H1 (cell line): Measurements from ENCODE around the gene CCDC192. TPM values are rescaled to one million over a fixed set of nuclear protein-coding genes. Genes with fewer than 3 reads are reported as not detected.

Experiments
- CTCF ChIA-PET: fragments of 300-600 bp; sonication (Branson Sonifier 250); formaldehyde crosslinking; loops from one replicate; lab custom pipeline; 2021; ENCODE audit not compliant: partially characterized antibody; lab: Charles Lee
- POLR2A ChIA-PET: fragments of 300-600 bp; sonication (Branson Sonifier 250); formaldehyde crosslinking; loops from one replicate; lab custom pipeline; 2021; ENCODE audit warnings: inconsistent platforms; ENCODE audit not compliant: partially characterized antibody; lab: Charles Lee
- DNase-seq, 2 experiments: peaks; one replicate each; pipeline versions ENCODE4 v3.0.0 to v3.0.0-alpha.2; 2010 to 2022; ENCODE audit warnings: low spot score in 2 of 2, low read depth in 1 of 2, mixed read lengths in 1 of 2
- FAIRE-seq: peaks from 2 replicates; lab custom pipeline; 2011; peaks lifted over from hg19 to GRCh38; lab: Jason Lieb, UNC
- H2AFZ ChIP-seq: 2 replicates; pipeline ENCODE4 v1.8.1; 2012; ENCODE audit warnings: low read length, inconsistent platforms
- H2AK5ac ChIP-seq: 2 replicates; pipeline ENCODE4 v1.6.1; 2013; ENCODE audit warnings: low read depth, low read length
- H2BK120ac ChIP-seq: replicated peaks from 2 replicates; pipeline ENCODE3; 2013; ENCODE audit warnings: low read depth, low read length, inconsistent platforms
- H2BK12ac ChIP-seq: 2 replicates; pipeline ENCODE4 v1.6.1; 2013; ENCODE audit warnings: low read depth, low read length
- H2BK15ac ChIP-seq: 2 replicates; pipeline ENCODE4 v1.6.1; 2013; ENCODE audit warnings: low read length
- H2BK20ac ChIP-seq: 2 replicates; pipeline ENCODE4 v1.6.1; 2013; ENCODE audit warnings: low read length
- H2BK5ac ChIP-seq: 2 replicates; pipeline ENCODE4 v1.6.1; 2013; ENCODE audit warnings: low read depth, low read length
- H3K14ac ChIP-seq: 2 replicates; pipeline ENCODE4 v1.6.1; 2013; ENCODE audit warnings: inconsistent platforms; ENCODE audit not compliant: insufficient read length
- H3K18ac ChIP-seq: 2 replicates; pipeline ENCODE4 v1.6.1; 2013; ENCODE audit warnings: low read length; ENCODE audit errors: extremely low read depth
- H3K23ac ChIP-seq: 2 replicates; pipeline ENCODE4 v1.6.1; 2013; ENCODE audit warnings: inconsistent platforms; ENCODE audit not compliant: insufficient read length
- H3K23me2 ChIP-seq: 2 replicates; pipeline ENCODE4 v1.6.1; 2013; ENCODE audit warnings: low read depth, low read length
- H3K27ac ChIP-seq: 2 replicates; pipeline ENCODE4 v1.6.1; 2011; ENCODE audit warnings: low read depth, low read length, inconsistent platforms
- H3K27me3 ChIP-seq, 4 experiments: replicated peaks in 1 of 4; 1 replicate in 1 of 4; 2 replicates in 3 of 4; pipeline versions ENCODE4 v1.6.1 to v1.8.1; 2011 to 2013; ENCODE audit warnings: low read length in 3 of 4, mild to moderate bottlenecking in 3 of 4, inconsistent platforms in 2 of 4, mixed read lengths in 2 of 4, moderate library complexity in 1 of 4; ENCODE audit not compliant: control insufficient read depth in 3 of 4, insufficient read depth in 3 of 4; ENCODE audit errors: extremely low read depth in 1 of 4
- H3K36me3 ChIP-seq, 4 experiments: 2 replicates each; pipeline versions ENCODE4 v1.6.1 to v1.8.1; 2011 to 2013; ENCODE audit warnings: mild to moderate bottlenecking in 4 of 4, low read length in 3 of 4, moderate library complexity in 2 of 4, control low read depth in 1 of 4, inconsistent platforms in 1 of 4; ENCODE audit not compliant: insufficient read depth in 4 of 4, control insufficient read depth in 2 of 4
- H3K4ac ChIP-seq: replicated peaks from 2 replicates; pipeline ENCODE3; 2013; ENCODE audit warnings: low read length, low read depth, mixed read lengths, inconsistent platforms; ENCODE audit not compliant: insufficient read length
- H3K4me1 ChIP-seq, 4 experiments: replicated peaks in 1 of 4; 1 replicate in 1 of 4; 2 replicates in 3 of 4; pipeline versions ENCODE4 v1.6.1 to v1.8.1; 2011 to 2013; ENCODE audit warnings: low read length in 3 of 4, inconsistent platforms in 2 of 4, mixed read lengths in 1 of 4; ENCODE audit not compliant: insufficient read depth in 4 of 4, control insufficient read depth in 3 of 4
- H3K4me2 ChIP-seq, 2 experiments: 2 replicates each; pipeline versions ENCODE4 v1.6.1 to v1.8.1; 2011 to 2013; ENCODE audit warnings: low read depth in 2 of 2, low read length in 2 of 2, control low read depth in 1 of 2, inconsistent platforms in 1 of 2, mild to moderate bottlenecking in 1 of 2; ENCODE audit not compliant: insufficient read depth in 1 of 2
- H3K4me3 ChIP-seq, 4 experiments: fragments of 200-600, 300-600 bp in 1 of 4; sonication (generic), shearing (Covaris generic), sonication (Bioruptor Twin) in 1 of 4; 2 replicates each; pipeline versions ENCODE4 v1.5.1 to v1.8.1; 2011 to 2016; ENCODE audit warnings: low read length in 4 of 4, low read depth in 3 of 4, control low read depth in 2 of 4, inconsistent platforms in 2 of 4, mild to moderate bottlenecking in 2 of 4, mixed read lengths in 1 of 4, moderate library complexity in 1 of 4; ENCODE audit not compliant: insufficient read depth in 2 of 4; ENCODE audit errors: extremely low read depth in 1 of 4
- H3K56ac ChIP-seq: replicated peaks from 2 replicates; pipeline ENCODE3; 2013; ENCODE audit warnings: low read depth, mild to moderate bottlenecking, mixed read lengths, low read length, inconsistent platforms; ENCODE audit not compliant: insufficient read length
- H3K79me1 ChIP-seq: 2 replicates; pipeline ENCODE4 v1.6.1; 2013; ENCODE audit warnings: low read depth, low read length, control low read depth
- H3K79me2 ChIP-seq, 2 experiments: 2 replicates each; pipeline versions ENCODE4 v1.6.1 to v1.8.1; 2012 to 2013; ENCODE audit warnings: low read length in 2 of 2, mild to moderate bottlenecking in 2 of 2, inconsistent platforms in 1 of 2; ENCODE audit not compliant: insufficient read depth in 2 of 2, control insufficient read depth in 1 of 2
- H3K9ac ChIP-seq, 4 experiments: replicated peaks in 1 of 4; 1 replicate in 1 of 4; 2 replicates in 3 of 4; pipeline versions ENCODE4 v1.6.1 to v1.8.1; 2011 to 2013; ENCODE audit warnings: low read depth in 3 of 4, low read length in 3 of 4, control low read depth in 2 of 4, mild to moderate bottlenecking in 2 of 4, moderate library complexity in 2 of 4, inconsistent platforms in 1 of 4; ENCODE audit errors: extremely low read depth in 1 of 4
- H3K9me3 ChIP-seq, 2 experiments: 2 replicates each; pipeline versions ENCODE4 v1.6.1 to v1.8.1; 2012 to 2013; ENCODE audit warnings: mild to moderate bottlenecking in 2 of 2, moderate library complexity in 2 of 2, control low read depth in 1 of 2, inconsistent platforms in 1 of 2, low read depth in 1 of 2, low read length in 1 of 2, mixed read lengths in 1 of 2; ENCODE audit not compliant: insufficient read depth in 2 of 2
- H4K20me1 ChIP-seq, 2 experiments: replicated peaks in 1 of 2; 2 replicates each; pipeline versions ENCODE3 to v1.8.1; 2011 to 2013; ENCODE audit warnings: inconsistent platforms in 2 of 2, low read length in 2 of 2, mild to moderate bottlenecking in 1 of 2; ENCODE audit not compliant: insufficient read depth in 2 of 2, control insufficient read depth in 1 of 2
- H4K5ac ChIP-seq: 2 replicates; pipeline ENCODE4 v1.6.1; 2013; ENCODE audit warnings: low read length, low read depth, mixed read lengths, inconsistent platforms; ENCODE audit not compliant: insufficient read length
- H4K8ac ChIP-seq: 2 replicates; pipeline ENCODE4 v1.8.0; 2013; ENCODE audit warnings: mild to moderate bottlenecking, moderate library complexity, low read length, inconsistent platforms; ENCODE audit not compliant: insufficient read depth; ENCODE audit errors: extremely low read depth
- H4K91ac ChIP-seq: replicated peaks from 2 replicates; pipeline ENCODE3; 2013; ENCODE audit warnings: low read length, mixed read lengths, inconsistent platforms; ENCODE audit not compliant: insufficient read length
- ASH2L ChIP-seq: fragments of 200-600, 300-600 bp; sonication (generic); IDR thresholded peaks from one replicate; pipeline ENCODE4 v1.7.1; 2017; ENCODE audit warnings: low read length
- BACH1 ChIP-seq: IDR thresholded peaks from 2 replicates; pipeline ENCODE4 v1.6.1; 2012; ENCODE audit warnings: low read length, improper control_type of control experiment
- EZH2 ChIP-seq: fragments of 200-600 bp; sonication (generic); IDR thresholded peaks from 2 replicates; pipeline ENCODE4 v1.7.1; 2012; ENCODE audit warnings: low read depth, mild to moderate bottlenecking, moderate library complexity, low read length, inconsistent platforms; ENCODE audit not compliant: severe bottlenecking
- HDAC2 ChIP-seq, 2 experiments: fragments of 300-600 bp in 1 of 2; sonication (generic) in 1 of 2; IDR thresholded peaks; 2 replicates each; pipeline ENCODE4 v1.6.1; 2011 to 2012; ENCODE audit warnings: low read depth in 2 of 2, low read length in 2 of 2, mild to moderate bottlenecking in 2 of 2, moderate library complexity in 2 of 2, borderline replicate concordance in 1 of 2, inconsistent platforms in 1 of 2
- HDAC6 ChIP-seq: IDR thresholded peaks from one replicate; pipeline ENCODE4 v1.7.1; 2012; ENCODE audit warnings: low read depth, mild to moderate bottlenecking, inconsistent platforms, low read length, moderate library complexity
- JUND ChIP-seq: IDR thresholded peaks from 2 replicates; pipeline ENCODE4 v1.6.1; 2011; ENCODE audit warnings: mild to moderate bottlenecking, improper control_type of control experiment, low read length
- KDM4A ChIP-seq: IDR thresholded peaks from one replicate; pipeline ENCODE4 v1.7.1; 2012; ENCODE audit warnings: low read depth, mild to moderate bottlenecking, moderate library complexity, low read length, inconsistent platforms; ENCODE audit not compliant: severe bottlenecking
- NRF1 ChIP-seq: IDR thresholded peaks from 2 replicates; pipeline ENCODE4 v1.6.1; 2011; ENCODE audit warnings: mild to moderate bottlenecking, low read depth, low read length, improper control_type of control experiment
- PHF8 ChIP-seq: fragments of 200-600 bp; sonication (generic); conservative IDR thresholded peaks from 2 replicates; pipeline ENCODE4 v1.7.1; 2012; ENCODE audit warnings: low read depth, mild to moderate bottlenecking, inconsistent platforms, low read length, moderate library complexity
- RAD21 ChIP-seq, 2 experiments: IDR thresholded peaks in 1 of 2; conservative IDR thresholded peaks in 1 of 2; 2 replicates each; pipeline ENCODE4 v1.6.1; 2011; ENCODE audit warnings: low read depth in 2 of 2, low read length in 2 of 2, improper control_type of control experiment in 1 of 2, inconsistent platforms in 1 of 2, mild to moderate bottlenecking in 1 of 2, moderate library complexity in 1 of 2
- SUZ12 ChIP-seq: fragments of 200-600 bp; sonication (generic); IDR thresholded peaks from 2 replicates; pipeline ENCODE4 v1.6.1; 2012; ENCODE audit warnings: mild to moderate bottlenecking, inconsistent platforms, low read length, moderate library complexity, mixed read lengths
- TCF12 ChIP-seq: IDR thresholded peaks from 2 replicates; pipeline ENCODE4 v1.6.1; 2011; ENCODE audit warnings: low read depth, mild to moderate bottlenecking, low read length
- WGBS, 2 experiments: shearing (Covaris generic) in 1 of 2; methylation state at CpG; one replicate each; pipeline versions ENCODE4 v1.1.6 to v1.1.7; 2013 to 2015; ENCODE audit warnings: low lambda C conversion rate in 2 of 2, mixed read lengths in 2 of 2, inconsistent platforms in 1 of 2, low coverage in 1 of 2, missing lambda C conversion rate in 1 of 2; ENCODE audit not compliant: insufficient replicate concordance in 2 of 2, insufficient coverage in 1 of 2, insufficient read length in 1 of 2; ENCODE audit errors: extremely low coverage in 1 of 2, missing lambda C conversion rate in 1 of 2; 5-methylcytosine and 5-hydroxymethylcytosine counted together
- polyA plus RNA-seq, 7 experiments: library from polyadenylated mRNA; depleted of rRNA in 3 of 7; stranded (reverse) in 5 of 7; unstranded in 2 of 7; fragments of >200 nt in 5 of 7; fragments of 200-250 nt in 2 of 7; gene quantifications; 1 replicate in 5 of 7; 2 replicates in 1 of 7; 4 replicates in 1 of 7; pipeline versions ENCODE4 v1.2.1 to v1.2.3, GENCODE V29; 2011 to 2013; ENCODE audit warnings: missing spikeins in 2 of 7, mixed read lengths in 2 of 7
- total RNA-seq: library from RNA; stranded (reverse); fragmentation: NEBNext Ultra II Directional; extraction: Animal tissue kit (Norgen Biotek cat#: 25700); gene quantifications from 2 replicates; pipeline ENCODE4 v1.2.1, GENCODE V29; 2021
- TF ChIP-seq, protein P1 (sequence below): IDR thresholded peaks from 2 replicates; pipeline ENCODE4 v1.6.1; 2011; ENCODE audit warnings: low read length, improper control_type of control experiment

CCDC192 gene
- total and polyA plus RNA-seq, 2 of the 8 experiments (the other 6 are each of a cell fraction or from before 2014, with no cell fraction given), result 0.61 TPM; not detected in 1

DNA sequence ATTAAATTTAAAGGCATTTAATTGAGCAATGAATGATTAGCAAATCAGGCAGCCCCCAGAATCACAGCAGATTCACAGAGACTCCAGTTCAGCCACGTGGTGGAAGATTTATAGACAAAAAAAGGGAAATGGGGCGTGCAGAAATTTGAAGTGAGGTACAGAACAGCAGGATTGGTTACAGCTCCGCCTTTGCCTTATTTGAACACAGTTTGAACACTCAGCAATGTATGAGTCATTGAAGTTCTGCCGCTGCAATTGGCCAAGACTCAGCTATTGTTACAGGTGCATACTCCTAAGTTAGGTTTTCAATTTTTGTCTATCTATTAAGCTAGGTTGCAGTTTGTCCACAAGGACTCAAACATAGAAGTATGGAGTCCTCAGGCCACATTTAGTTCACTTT lies 222.7 kb downstream of the CCDC192 start:
- H3K18ac ChIP-seq, result no peak overlapping the region
- H2AFZ ChIP-seq, result no peak overlapping the region
- CTCF ChIA-PET, result interaction anchor here (0.7 to 2.3 kb wide), 6 partner anchors 13 to 575 kb away, joined by 3 to 10 read pairs (median 4); no protein-coding TSS in a partner anchor
- H3K56ac ChIP-seq, result no peak overlapping the region
- no peaks in the 10 kb centered on the region; the same call in 1 of the 2 replicates for H3K23me2 ChIP-seq
- POLR2A ChIA-PET, result no interaction called here
- DNase-seq, result no peak
- no peak overlapping the region for H3K14ac ChIP-seq
- no peak overlapping the region for H4K91ac ChIP-seq
- H2BK15ac ChIP-seq, result no peak overlapping the region
- no peaks in the 10 kb centered on the region for H3K36me3 ChIP-seq
- H3K79me1 ChIP-seq, result no peaks in the 10 kb centered on the region
- no peak overlapping the region for H3K9ac ChIP-seq
- no peaks in the 10 kb centered on the region for H3K79me2 ChIP-seq
- H4K20me1 ChIP-seq, result no peaks in the 10 kb centered on the region
- H3K4me3 ChIP-seq, result no peak overlapping the region
- FAIRE-seq, result no peak
- H4K8ac ChIP-seq, result no peak overlapping the region
- no peak overlapping the region for H2AK5ac ChIP-seq
- no peaks in the 10 kb centered on the region for H3K4me1 ChIP-seq
- H3K23ac ChIP-seq, result no peak overlapping the region
- no peak overlapping the region for H2BK120ac ChIP-seq
- no peak overlapping the region for H3K27ac ChIP-seq
- no peak overlapping the region for H2BK5ac ChIP-seq
- WGBS, 2 experiments, result 84% methylated on average over 4 of the region's 4 CpGs; no CpG with 5 or more reads in 1 of the 2 experiments
- no peak overlapping the region for H2BK12ac ChIP-seq
- no peak overlapping the region for H3K4me2 ChIP-seq
- no peak overlapping the region for H4K5ac ChIP-seq
- no peaks in the 10 kb centered on the region for H3K9me3 ChIP-seq
- H3K4ac ChIP-seq, result no peak overlapping the region
- no peak overlapping the region for H2BK20ac ChIP-seq
- H3K27me3 ChIP-seq, result peaks cover 0 to 5% (median 4%) of the 10 kb centered on the region in 4 experiments; a peak in 3 of 7 replicates
- no peak for TF ChIP-seq NRF1
- TF ChIP-seq EZH2, result no peak
- TF ChIP-seq HDAC2 (IDR thresholded peaks at IDR 0.05; ENCODE audit: borderline replicate concordance in 1 of 2, low read depth in 2 of 2, low read length in 2 of 2), result no peak
- no peak for TF ChIP-seq KDM4A
- no peak for TF ChIP-seq RAD21 (IDR thresholded peaks at IDR 0.05 in 1 of 2, conservative IDR thresholded peaks at IDR 0.05 in 1 of 2; ENCODE audit: low read depth in 2 of 2, low read length in 2 of 2)
- no peak for TF ChIP-seq ASH2L
- no peak for TF ChIP-seq JUND
- no peak for TF ChIP-seq TCF12
- no peak for TF ChIP-seq BACH1
- no peak for TF ChIP-seq SUZ12
- TF ChIP-seq, protein P1, sequence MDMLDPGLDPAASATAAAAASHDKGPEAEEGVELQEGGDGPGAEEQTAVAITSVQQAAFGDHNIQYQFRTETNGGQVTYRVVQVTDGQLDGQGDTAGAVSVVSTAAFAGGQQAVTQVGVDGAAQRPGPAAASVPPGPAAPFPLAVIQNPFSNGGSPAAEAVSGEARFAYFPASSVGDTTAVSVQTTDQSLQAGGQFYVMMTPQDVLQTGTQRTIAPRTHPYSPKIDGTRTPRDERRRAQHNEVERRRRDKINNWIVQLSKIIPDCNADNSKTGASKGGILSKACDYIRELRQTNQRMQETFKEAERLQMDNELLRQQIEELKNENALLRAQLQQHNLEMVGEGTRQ, result no peak
- TF ChIP-seq PHF8, result no peak
- no peak for TF ChIP-seq HDAC6
